T-helper 9 cell (primary cell): ENCODE results near the gene KIAA0825.
"Not testable (repeated sequence)": the region's sequence is repeated elsewhere in the genome, so short reads cannot be mapped to it uniquely, and the experiment has no call there.

Experiments
- DNase-seq: peaks from one replicate; pipeline ENCODE4 v3.0.0-alpha.2; 2020

Gene KIAA0825

GRCh38 chr5:94577466-94578245, 40.7 kb downstream of the KIAA0825 start:
- DNase-seq = no peak

GRCh38 chr5:94575196-94575595, 43.2 kb downstream of the KIAA0825 start:
- DNase-seq = no peak

- not testable (repeated sequence) for DNase-seq
Measured at GRCh38 chr5:94573349-94573748, 45.1 kb downstream of the KIAA0825 start.

- no peak for DNase-seq
Measured at GRCh38 chr5:94571415-94571814, 47.0 kb downstream of the KIAA0825 start.

GRCh38 chr5:94564812-94565211, 53.6 kb downstream of the KIAA0825 start:
- DNase-seq = no peak

GRCh38 chr5:94562327-94562971, 56.0 kb downstream of the KIAA0825 start:
- DNase-seq = no peak

GRCh38 chr5:94558028-94558427, 60.4 kb downstream of the KIAA0825 start:
- no peak for DNase-seq

GRCh38 chr5:94551858-94552257, 66.5 kb downstream of the KIAA0825 start:
- DNase-seq = no peak

- no peak for DNase-seq
Measured at GRCh38 chr5:94545870-94546625, 72.4 kb downstream of the KIAA0825 start.

- no peak for DNase-seq
Measured at GRCh38 chr5:94544875-94545547, 73.4 kb downstream of the KIAA0825 start.

GRCh38 chr5:94544031-94544650, 74.3 kb downstream of the KIAA0825 start:
- DNase-seq = no peak

GRCh38 chr5:94540856-94541494, 77.4 kb downstream of the KIAA0825 start:
- DNase-seq = no peak

- no peak for DNase-seq
Measured at GRCh38 chr5:94538260-94538659, 80.1 kb downstream of the KIAA0825 start.

- DNase-seq = no peak
Measured at GRCh38 chr5:94526706-94527105, 91.7 kb downstream of the KIAA0825 start.

- DNase-seq = no peak
Measured at GRCh38 chr5:94524841-94525697, 93.3 kb downstream of the KIAA0825 start.

GRCh38 chr5:94523018-94523417, 95.4 kb downstream of the KIAA0825 start:
- DNase-seq = no peak

GRCh38 chr5:94522117-94522516, 96.3 kb downstream of the KIAA0825 start:
- DNase-seq = no peak

- DNase-seq = no peak
Measured at GRCh38 chr5:94517490-94518488, 100.6 kb downstream of the KIAA0825 start.

GRCh38 chr5:94516148-94516547, 102.3 kb downstream of the KIAA0825 start:
- DNase-seq = no peak
